Measurements from ENCODE around the gene ANKRD10.

The ANKRD10 gene

DNA sequence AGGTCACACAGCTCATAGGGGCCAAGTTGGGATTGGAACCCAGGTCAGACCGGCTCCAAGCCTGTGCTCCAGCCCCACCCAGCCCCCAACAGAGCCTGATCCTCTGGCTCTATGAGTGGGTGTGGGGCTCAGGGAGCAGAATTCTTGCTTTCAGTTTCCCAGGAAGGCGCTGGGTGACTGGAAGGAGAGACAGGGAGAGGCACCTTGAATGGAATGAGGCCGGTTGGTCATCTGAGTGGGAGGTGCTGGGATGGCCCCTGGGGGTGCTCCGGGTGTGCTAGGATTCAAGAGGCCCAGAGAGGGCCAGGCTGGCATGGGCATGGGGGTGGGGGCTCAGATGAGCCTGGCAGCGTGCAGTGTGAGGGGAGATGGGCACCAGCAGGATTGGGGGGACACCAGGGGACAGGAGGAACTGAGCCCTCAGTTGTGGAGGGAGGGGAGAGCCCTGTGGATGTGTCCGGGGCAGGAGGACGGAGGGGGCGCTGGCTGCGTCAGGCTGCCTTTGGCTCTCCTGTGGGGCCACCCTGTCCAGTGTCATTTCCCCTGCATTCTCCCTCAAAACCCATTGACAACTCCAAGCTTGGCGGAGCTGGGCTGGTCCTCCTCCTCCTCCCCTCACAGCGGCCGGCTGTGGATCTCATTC is 31.2 kb upstream of the ANKRD10 start:
- no peak overlapping the region for H3K4me3 ChIP-seq (replicated peaks; ENCODE audit: low read depth, low read length)
- TF ChIP-seq, protein P1, sequence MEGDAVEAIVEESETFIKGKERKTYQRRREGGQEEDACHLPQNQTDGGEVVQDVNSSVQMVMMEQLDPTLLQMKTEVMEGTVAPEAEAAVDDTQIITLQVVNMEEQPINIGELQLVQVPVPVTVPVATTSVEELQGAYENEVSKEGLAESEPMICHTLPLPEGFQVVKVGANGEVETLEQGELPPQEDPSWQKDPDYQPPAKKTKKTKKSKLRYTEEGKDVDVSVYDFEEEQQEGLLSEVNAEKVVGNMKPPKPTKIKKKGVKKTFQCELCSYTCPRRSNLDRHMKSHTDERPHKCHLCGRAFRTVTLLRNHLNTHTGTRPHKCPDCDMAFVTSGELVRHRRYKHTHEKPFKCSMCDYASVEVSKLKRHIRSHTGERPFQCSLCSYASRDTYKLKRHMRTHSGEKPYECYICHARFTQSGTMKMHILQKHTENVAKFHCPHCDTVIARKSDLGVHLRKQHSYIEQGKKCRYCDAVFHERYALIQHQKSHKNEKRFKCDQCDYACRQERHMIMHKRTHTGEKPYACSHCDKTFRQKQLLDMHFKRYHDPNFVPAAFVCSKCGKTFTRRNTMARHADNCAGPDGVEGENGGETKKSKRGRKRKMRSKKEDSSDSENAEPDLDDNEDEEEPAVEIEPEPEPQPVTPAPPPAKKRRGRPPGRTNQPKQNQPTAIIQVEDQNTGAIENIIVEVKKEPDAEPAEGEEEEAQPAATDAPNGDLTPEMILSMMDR (IDR thresholded peaks at IDR 0.05; ENCODE audit: insufficient read depth, low read length, poor library complexity, severe bottlenecking) = no peak
- H3K36me3 ChIP-seq (ENCODE audit: control insufficient read depth, insufficient read depth, low read length) = no peaks in the 10 kb centered on the region
- no peak for DNase-seq (ENCODE audit: extremely low read depth, insufficient read length)
- H3K27me3 ChIP-seq (replicated peaks; ENCODE audit: control insufficient read depth, insufficient read depth, low read length) = no peaks in the 10 kb centered on the region

DNA sequence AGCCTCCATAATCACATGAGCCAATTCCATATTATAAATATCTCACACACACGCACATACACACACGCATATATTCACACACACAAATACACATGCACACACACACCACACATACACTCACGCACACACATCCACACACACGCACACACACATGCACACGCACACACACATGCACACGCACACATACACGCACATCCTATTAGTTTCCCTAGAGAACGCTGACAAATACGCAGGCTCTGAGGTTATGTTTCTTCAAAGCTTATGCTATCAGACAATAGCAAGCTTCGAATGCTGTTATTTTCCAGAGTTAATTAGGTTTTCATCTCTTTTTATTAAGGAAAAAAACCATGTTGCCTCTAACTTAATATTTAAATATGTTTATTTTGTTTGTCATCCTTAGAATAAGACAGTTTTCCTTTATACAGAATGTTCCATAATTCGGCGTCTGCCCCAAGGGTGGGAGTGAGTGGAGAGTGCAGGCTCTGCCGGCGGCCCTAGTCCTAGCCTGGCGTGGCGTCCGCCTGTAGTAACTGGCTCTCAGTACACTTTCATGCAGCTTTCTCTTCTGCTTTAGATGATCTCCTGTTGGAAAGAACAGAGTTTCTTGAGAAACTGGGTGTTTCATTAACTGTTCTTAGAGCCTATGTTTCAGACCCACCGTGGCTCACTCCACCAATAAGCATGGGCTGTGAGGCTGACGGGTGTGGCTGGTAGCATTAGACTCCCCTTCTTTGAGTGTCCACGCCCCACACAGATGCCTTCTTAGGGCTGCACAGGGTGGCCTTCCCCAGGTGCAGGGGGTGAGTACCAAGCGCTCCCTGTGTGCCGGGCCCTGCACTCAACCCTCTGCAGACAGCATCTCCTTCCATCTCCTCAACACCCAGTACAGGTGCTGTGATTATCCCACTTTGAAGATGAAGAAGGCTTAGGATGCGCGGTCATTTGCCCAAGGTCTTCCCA is 30.4 kb upstream of the ANKRD10 start:
- Histone ChIP-seq H3K4me3 (replicated peaks; ENCODE audit: low read depth, low read length) (no peak overlapping the region), H3K27me3 (replicated peaks; ENCODE audit: control insufficient read depth, insufficient read depth, low read length) (no peaks in the 10 kb centered on the region), H3K36me3 (ENCODE audit: control insufficient read depth, insufficient read depth, low read length) (no peaks in the 10 kb centered on the region)
- DNase-seq (ENCODE audit: extremely low read depth, insufficient read length) = no peak
- TF ChIP-seq, protein P1 (IDR thresholded peaks at IDR 0.05; ENCODE audit: insufficient read depth, low read length, poor library complexity, severe bottlenecking) = no peak

DNA sequence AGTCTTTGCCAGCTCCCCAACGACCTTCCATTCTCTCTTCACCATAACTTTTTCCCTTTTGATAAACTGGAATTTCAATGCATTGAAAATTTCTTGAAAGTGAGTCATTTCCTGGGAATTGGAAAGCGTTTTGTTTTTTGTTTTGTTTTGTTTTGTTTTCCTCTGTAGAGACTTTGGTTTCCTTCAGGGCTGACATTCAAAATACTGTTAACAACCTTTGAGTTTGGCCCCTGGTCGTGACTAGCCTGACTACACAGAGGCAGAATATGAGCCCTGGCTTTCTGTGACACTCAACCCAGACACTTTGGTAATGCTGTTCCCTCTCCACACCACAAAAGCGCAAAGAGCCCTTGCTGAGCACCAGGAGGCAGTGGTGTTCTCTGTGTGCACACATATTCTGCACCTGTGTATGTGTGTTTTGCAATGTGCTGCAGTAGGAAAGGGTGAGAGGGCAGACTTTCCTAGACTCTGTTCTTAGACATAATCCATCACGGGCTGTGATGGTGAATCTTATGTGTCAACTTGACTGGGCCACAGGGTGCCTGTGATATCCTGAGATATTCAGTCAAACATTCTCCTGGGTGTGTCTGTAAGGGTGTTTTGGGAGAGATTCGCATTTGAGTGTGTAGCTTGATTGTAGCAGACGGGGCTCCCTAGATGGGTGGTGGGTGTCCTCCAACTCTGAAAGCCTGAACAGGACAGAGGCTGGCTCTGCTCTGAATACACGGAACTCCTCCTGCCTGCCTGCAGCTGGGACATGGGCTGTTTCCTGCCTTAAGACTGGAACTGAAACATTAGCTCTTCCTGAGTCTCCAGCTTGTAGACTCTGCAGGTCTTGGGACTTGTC is 29.5 kb upstream of the ANKRD10 start:
- TF ChIP-seq, protein P1 (IDR thresholded peaks at IDR 0.05; ENCODE audit: insufficient read depth, low read length, poor library complexity, severe bottlenecking) = peak; percentile 67
- Histone ChIP-seq H3K27me3 (replicated peaks; ENCODE audit: control insufficient read depth, insufficient read depth, low read length) (no peaks in the 10 kb centered on the region), H3K36me3 (ENCODE audit: control insufficient read depth, insufficient read depth, low read length) (no peaks in the 10 kb centered on the region), H3K4me3 (replicated peaks; ENCODE audit: low read depth, low read length) (no peak overlapping the region)
- no peak for DNase-seq (ENCODE audit: extremely low read depth, insufficient read length)

DNA sequence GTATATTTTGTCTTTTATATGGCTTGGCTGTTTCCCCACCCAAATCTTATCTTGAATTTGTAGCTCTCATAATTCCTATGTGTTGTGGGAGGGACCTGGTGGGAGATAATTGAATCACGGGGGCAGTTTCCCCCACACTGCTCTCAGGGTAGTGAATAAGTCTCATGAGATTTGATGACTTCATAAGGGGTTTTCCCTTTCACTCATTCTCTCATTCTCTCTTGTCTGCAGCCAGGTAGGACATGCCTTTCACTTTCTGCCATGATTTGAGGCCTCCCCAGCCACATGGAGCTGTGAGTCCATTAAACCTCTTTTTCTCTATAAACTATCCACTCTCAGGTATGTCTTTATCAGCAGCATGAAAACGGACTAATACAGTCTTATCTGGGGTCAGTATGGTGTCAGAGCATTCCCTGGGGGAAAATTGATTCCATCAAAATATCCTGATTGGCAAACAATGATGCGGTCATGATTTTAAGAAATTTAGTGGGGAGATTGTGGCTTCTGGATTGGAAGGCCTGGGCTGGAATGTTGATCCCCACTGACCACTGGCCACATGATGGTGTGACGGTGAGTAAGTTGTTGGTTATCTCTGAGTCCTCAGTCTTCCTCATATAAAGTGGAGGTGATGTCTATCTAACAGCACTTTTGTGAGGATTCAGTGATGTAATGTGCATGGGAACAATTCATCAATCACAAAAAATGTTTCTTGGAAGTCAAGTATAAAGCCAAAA is 27.5 kb upstream of the ANKRD10 start:
- Histone ChIP-seq H3K4me3 (replicated peaks; ENCODE audit: low read depth, low read length) (no peak overlapping the region), H3K27me3 (replicated peaks; ENCODE audit: control insufficient read depth, insufficient read depth, low read length) (no peaks in the 10 kb centered on the region), H3K36me3 (ENCODE audit: control insufficient read depth, insufficient read depth, low read length) (no peaks in the 10 kb centered on the region)
- TF ChIP-seq, protein P1 (IDR thresholded peaks at IDR 0.05; ENCODE audit: insufficient read depth, low read length, poor library complexity, severe bottlenecking) = no peak
- DNase-seq (ENCODE audit: extremely low read depth, insufficient read length) = peak; percentile 41
